Amygdala (tissue), 56 donors: ENCODE results near the gene SCRG1.
A peak's percentile ranks its signal among the peaks of the same experiment; 100 is the strongest.

ENCODE experiments used
- DNase-seq, 56 donors: peaks; one replicate each; lab custom pipeline; 2025; lab: John Stamatoyannopoulos, UW

SCRG1 gene

DNA sequence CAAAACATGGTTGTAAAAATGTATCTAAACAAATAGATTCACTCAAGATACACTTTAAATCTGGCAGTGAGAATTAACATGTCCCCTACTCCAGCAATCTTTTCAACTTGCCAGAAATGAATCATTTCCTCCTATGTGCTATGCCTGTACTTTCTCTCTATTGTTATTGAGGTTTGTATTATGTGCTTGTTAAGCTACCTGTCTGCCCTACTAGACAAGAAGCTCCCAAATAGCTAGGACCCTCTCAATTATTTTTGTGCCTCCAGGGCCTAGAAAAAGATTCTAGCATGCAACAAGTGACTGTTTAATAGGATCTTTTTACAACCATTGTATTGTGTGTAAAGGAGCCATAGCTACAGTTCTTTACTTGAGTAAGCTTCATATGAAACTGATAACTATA lies 31.6 kb downstream of the SCRG1 start:
- DNase-seq, result no peak

- DNase-seq, result no peak
These were observed 33.4 kb downstream of the SCRG1 start for GRCh38 chr4:173365359-173365996.

DNA sequence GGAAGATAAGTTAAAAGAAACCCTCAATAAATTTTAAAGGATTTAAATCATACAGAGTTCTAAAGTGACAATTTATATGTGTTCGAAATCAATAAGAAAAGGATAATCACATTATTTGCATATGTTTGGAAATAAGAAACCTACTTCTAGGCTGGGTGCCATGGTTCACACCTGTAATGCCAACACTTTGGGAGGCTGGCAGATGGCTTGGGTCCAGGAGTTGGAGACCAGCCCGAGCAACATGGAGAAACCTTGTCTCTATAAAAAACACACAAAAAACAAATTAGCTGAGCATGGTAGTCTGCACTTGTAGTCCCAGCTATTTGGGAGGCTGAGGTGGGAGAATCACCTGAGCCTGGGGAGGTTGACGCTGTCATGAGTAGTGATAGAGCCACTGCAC lies 36.2 kb downstream of the SCRG1 start:
- no peak for DNase-seq

DNA sequence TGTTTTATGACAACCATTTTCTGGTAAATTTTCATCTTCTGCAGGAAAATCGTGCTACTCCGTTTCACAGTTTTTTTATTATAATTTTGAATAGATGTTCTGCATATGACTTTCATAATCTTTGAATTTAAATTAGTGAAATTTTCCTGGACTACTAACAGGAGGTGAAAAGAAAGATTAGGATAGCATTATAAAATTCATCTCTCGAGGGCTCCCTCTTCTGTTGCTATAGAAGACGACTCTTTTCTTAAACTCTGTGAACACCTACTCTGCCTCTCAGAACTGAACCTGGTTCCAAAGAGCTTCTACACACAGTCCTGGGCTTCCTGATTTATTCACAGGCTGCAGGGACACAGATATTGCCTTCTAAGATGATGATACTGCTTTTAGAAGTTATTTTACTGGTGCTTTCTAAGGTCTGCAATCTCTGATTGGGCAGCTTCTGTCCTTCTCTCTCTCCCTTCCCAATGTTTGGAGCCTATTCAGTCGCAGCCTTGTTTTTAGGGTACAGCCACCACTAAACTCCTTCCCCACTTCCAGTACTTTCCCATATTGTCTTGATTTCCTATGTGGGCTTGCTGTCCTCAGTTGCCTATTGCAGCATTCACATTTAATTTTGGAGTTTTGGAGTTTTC lies 38.2 kb downstream of the SCRG1 start:
- peak in 1 of 56 donors; percentile 2 for DNase-seq

- no peak for DNase-seq
These were observed 41.0 kb downstream of the SCRG1 start for GRCh38 chr4:173357939-173358338.

- no peak for DNase-seq
These were observed 51.4 kb downstream of the SCRG1 start for GRCh38 chr4:173347467-173347866.

DNA sequence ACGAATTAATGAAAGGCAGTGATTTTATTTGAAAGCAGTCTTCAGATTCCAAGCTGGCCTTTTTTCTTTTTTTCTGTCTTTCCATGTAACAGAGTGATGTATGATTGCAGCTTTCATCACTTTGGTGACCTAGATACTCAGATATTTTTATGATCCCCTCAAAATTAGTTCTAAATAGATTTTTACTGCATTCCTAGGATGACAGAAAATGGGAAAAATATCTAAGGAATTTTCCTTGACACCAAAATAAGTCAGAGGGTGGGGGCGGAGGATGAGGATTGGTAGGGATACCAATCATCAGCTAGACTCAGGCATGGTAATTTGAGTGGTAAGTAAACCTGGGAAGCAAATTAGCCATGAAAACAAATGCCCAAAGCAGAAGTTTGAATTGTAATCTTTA lies 52.8 kb downstream of the SCRG1 start:
- no peak for DNase-seq

DNA sequence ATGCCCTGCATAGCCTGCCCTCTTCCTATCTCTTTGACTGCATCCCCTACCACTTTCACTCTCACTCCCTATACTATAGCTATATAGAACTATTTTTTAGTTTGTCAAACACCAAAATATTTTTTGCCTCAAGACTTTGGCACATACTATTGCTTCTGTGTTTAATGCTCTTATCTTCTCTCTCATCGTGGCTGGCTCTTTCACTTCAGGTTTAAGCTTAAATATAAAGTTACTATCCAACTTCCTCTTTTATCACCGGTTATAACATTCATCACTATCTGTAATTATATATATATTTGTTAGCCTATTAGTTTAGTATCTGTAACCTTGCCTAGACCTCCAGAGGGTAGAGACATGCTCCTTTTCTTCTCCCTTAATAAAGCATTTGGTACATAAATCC lies 53.3 kb downstream of the SCRG1 start:
- DNase-seq, result no peak

DNA sequence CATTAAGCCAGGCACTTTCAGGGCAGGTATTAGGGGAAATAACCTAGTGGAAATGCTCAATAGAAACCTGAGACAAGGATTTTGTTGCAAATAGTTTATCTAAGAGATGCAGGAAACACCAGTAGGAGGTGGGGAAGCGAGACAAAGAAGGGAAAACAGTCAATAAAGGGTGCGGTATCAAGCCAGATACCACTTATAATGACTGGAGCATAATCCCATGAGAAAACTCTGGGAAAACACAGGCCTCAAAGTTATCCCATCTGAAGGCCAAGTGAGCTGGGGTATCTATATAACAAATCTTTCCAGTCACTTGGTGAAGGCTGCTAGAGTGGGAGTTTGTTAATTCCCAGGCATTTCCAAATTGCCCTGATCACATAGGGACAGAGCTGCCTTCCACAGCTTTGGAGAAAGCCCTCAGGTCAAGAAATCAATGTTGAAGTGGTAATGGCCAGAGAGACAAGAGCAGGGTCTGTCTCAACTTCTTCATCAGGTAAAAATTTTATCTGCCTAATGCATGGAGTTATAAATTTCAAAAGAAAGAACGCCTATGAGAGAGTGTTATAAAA lies 55.0 kb downstream of the SCRG1 start:
- DNase-seq, result no peak

GRCh38 chr4:173337463-173337862 lies 61.5 kb downstream of the SCRG1 start:
- no peak for DNase-seq

DNA sequence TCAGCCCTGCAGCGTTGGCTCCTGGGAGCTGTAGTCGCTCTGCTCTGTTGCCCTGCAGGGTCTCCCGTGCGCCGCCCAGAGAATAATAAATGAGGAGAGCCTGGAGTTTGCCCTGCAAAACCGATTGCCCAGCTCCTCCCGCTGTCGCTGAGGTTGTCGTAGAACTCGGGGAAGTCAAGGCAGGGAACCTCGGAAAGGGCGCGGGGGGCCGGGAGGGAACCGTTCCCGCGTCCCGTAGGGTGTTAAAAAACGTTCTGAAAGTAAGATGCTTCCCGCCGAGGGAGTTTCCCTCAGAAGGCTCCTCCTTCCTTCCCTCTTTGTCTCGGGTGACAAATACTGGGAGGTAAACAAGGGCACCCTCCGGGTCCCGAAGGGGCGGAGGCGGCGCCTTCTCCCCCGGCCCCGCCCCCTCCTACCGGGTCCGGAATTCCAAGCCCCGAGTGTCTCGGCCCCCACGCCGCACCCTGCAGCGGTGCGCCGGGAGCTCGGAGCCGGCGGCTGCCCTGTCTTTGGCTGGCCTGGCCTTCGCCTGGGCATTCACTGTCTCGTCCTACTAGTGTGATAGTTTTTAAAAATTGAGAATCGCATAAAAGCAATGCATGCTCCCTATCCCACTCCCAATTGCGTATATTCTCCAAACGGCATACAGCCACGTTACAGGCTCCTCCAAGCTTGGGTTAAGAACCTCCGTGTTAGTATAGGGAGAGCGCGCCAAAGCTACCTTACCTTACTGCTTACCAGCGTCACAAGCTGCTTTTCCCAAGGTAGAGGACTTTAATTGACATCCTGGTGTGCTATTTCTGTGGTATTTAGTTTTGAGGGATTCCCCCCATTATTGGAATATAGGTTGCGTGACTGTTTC lies 63.8 kb downstream of the SCRG1 start:
- DNase-seq, result peak in 27 of 56 donors; percentile 6 to 80 (median 45)
